K562 (cell line): ENCODE data around the gene DPY19L1. TPM values are rescaled to one million over a fixed set of nuclear protein-coding genes. Genes with fewer than 3 reads are reported as not detected.

Experiments used
- DMBX1 ChIP-seq: fragments of 250-450 bp; sonication (Bioruptor Pico); IDR thresholded peaks from 2 replicates; pipeline ENCODE4 v1.8.0; 2022; ENCODE audit warnings: inconsistent platforms, mild to moderate bottlenecking, moderate library complexity, borderline replicate concordance
- DPF2 ChIP-seq: fragments of 450-650 bp; IDR thresholded peaks from 2 replicates; pipeline ENCODE4 v1.6.1; 2016
- L3MBTL2 ChIP-seq: fragments of 450-650 bp; IDR thresholded peaks from 2 replicates; pipeline ENCODE4 v1.6.1; 2016; ENCODE audit warnings: mild to moderate bottlenecking, moderate library complexity
- POLR2B ChIP-seq: fragments of 450-650 bp; IDR thresholded peaks from 2 replicates; pipeline ENCODE4 v1.6.1; 2018; ENCODE audit warnings: low read depth; ENCODE audit not compliant: partially characterized antibody
- TAF1 ChIP-seq: IDR thresholded peaks from 2 replicates; pipeline ENCODE4 v1.6.1; 2011; ENCODE audit warnings: mild to moderate bottlenecking, low read length, moderate library complexity; ENCODE audit not compliant: insufficient read depth, control insufficient read depth, severe bottlenecking; ENCODE audit errors: extremely low read depth
- ZKSCAN8 ChIP-seq: fragments of 200-800 bp; sonication (Bioruptor generic); IDR thresholded peaks from 2 replicates; pipeline ENCODE4 v1.6.1; 2016; ENCODE audit warnings: missing genetic modification characterization, missing compliant biosample characterization
- ZNF184 ChIP-seq: sonication (generic); formaldehyde crosslinking; IDR thresholded peaks from 2 replicates; pipeline ENCODE4 v1.5.0; 2020; ENCODE audit warnings: missing genetic modification reagents
- ZNF696 ChIP-seq: fragments of 250-450 bp; sonication (Bioruptor Pico); conservative IDR thresholded peaks from 2 replicates; pipeline ENCODE4 v1.4.0; 2020; ENCODE audit warnings: mild to moderate bottlenecking, moderate library complexity
- polyA plus RNA-seq, 8 experiments: library from polyadenylated mRNA; depleted of rRNA in 4 of 8; stranded (reverse) in 5 of 8; unstranded in 3 of 8; fragments of >200 nt; fragmentation: Nextera tagmentation in 2 of 8; fragmentation: Illumina TruSeq in 1 of 8; extraction: Ambion mirVana in 2 of 8; extraction: Trizol in 1 of 8; gene quantifications; 2 replicates each; pipeline versions ENCODE4 v1.2.1 to v1.2.3, GENCODE V29; 2011 to 2014; ENCODE audit warnings: inconsistent platforms in 1 of 8, missing spikeins in 1 of 8
- total RNA-seq, 7 experiments: library from RNA; depleted of rRNA in 6 of 7; stranded (reverse); fragments of >200 nt in 6 of 7; fragmentation: Illumina TruSeq in 2 of 7; extraction: Trizol in 2 of 7; gene quantifications; 2 replicates each; pipeline versions ENCODE4 v1.2.1 to v1.2.3, GENCODE V29; 2011 to 2021; ENCODE audit warnings: low replicate concordance in 1 of 7
- TF ChIP-seq, protein P1 (sequence below): fragments of 450-650 bp; IDR thresholded peaks from 2 replicates; pipeline ENCODE4 v1.6.1; 2016; ENCODE audit warnings: low read depth
- TF ChIP-seq, protein P2 (sequence below): fragments of 450-650 bp; IDR thresholded peaks from 2 replicates; pipeline ENCODE4 v1.6.1; 2017; ENCODE audit warnings: mild to moderate bottlenecking, moderate library complexity
- TF ChIP-seq, protein P3 (sequence below): IDR thresholded peaks from 2 replicates; pipeline ENCODE4 v1.6.1; 2012; ENCODE audit warnings: low read depth, low read length, improper control_type of control experiment, borderline replicate concordance
- TF ChIP-seq, protein P4 (sequence below), 2 experiments: IDR thresholded peaks; 2 replicates each; pipeline ENCODE4 v1.6.1; 2011; ENCODE audit warnings: borderline replicate concordance in 1 of 2, control low read depth in 1 of 2, low read depth in 1 of 2, low read length in 1 of 2, mild to moderate bottlenecking in 1 of 2, mixed read lengths in 1 of 2, moderate library complexity in 1 of 2; ENCODE audit not compliant: insufficient read depth in 1 of 2, insufficient read length in 1 of 2, poor library complexity in 1 of 2, severe bottlenecking in 1 of 2; ENCODE audit errors: extremely low read depth in 1 of 2

The DPY19L1 gene
- total and polyA plus RNA-seq, 9 of the 15 experiments (the other 6 are each of a cell fraction or from before 2014, with no cell fraction given): 4.0 to 34.3 (median 22.1) TPM

DNA sequence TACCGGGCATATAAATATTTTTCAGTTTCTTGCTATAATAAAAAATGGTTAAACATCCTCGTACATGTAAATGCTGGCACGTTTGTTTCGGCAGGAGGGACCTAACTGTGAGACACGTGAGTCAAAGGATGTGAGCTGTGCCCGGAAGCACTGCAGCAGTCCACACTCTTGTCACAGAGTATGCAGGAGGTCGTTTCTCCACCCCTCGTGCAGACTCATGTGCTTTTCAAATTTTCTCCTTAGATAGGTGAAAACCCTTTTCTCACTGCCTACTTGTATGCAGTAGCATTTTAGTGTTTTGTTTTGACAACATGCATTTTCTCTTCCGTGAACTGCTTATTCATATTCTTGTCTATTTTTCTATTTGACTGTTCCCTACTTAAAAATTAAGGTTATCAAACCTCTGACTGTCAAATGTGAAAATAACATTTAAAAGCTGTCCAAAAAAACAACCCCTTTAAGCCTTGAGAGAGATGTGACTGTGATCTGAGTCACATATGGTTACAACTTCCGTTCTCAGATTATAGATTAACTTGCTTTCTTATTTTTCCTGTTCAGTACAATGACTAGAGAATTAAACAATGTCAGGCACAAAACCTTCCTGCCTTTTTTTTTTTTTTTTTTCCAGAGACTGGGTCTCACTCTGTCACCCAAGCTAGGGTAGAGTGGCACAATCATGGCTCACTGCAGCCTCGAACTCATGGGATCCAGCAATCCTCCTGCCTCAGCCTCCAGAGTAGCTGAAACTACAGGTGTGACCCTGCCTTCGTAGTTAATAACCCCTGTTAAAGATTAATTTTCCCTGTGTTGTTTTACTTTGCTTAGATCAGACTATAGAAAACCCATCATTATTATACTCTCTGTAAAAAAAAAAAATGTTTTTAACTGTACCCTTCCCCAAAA, 45.1 kb downstream of the DPY19L1 start (continued):
- peak; percentile 50; the same call in 1 of the 2 replicates for TF ChIP-seq ZKSCAN8
- TF ChIP-seq, protein P1, sequence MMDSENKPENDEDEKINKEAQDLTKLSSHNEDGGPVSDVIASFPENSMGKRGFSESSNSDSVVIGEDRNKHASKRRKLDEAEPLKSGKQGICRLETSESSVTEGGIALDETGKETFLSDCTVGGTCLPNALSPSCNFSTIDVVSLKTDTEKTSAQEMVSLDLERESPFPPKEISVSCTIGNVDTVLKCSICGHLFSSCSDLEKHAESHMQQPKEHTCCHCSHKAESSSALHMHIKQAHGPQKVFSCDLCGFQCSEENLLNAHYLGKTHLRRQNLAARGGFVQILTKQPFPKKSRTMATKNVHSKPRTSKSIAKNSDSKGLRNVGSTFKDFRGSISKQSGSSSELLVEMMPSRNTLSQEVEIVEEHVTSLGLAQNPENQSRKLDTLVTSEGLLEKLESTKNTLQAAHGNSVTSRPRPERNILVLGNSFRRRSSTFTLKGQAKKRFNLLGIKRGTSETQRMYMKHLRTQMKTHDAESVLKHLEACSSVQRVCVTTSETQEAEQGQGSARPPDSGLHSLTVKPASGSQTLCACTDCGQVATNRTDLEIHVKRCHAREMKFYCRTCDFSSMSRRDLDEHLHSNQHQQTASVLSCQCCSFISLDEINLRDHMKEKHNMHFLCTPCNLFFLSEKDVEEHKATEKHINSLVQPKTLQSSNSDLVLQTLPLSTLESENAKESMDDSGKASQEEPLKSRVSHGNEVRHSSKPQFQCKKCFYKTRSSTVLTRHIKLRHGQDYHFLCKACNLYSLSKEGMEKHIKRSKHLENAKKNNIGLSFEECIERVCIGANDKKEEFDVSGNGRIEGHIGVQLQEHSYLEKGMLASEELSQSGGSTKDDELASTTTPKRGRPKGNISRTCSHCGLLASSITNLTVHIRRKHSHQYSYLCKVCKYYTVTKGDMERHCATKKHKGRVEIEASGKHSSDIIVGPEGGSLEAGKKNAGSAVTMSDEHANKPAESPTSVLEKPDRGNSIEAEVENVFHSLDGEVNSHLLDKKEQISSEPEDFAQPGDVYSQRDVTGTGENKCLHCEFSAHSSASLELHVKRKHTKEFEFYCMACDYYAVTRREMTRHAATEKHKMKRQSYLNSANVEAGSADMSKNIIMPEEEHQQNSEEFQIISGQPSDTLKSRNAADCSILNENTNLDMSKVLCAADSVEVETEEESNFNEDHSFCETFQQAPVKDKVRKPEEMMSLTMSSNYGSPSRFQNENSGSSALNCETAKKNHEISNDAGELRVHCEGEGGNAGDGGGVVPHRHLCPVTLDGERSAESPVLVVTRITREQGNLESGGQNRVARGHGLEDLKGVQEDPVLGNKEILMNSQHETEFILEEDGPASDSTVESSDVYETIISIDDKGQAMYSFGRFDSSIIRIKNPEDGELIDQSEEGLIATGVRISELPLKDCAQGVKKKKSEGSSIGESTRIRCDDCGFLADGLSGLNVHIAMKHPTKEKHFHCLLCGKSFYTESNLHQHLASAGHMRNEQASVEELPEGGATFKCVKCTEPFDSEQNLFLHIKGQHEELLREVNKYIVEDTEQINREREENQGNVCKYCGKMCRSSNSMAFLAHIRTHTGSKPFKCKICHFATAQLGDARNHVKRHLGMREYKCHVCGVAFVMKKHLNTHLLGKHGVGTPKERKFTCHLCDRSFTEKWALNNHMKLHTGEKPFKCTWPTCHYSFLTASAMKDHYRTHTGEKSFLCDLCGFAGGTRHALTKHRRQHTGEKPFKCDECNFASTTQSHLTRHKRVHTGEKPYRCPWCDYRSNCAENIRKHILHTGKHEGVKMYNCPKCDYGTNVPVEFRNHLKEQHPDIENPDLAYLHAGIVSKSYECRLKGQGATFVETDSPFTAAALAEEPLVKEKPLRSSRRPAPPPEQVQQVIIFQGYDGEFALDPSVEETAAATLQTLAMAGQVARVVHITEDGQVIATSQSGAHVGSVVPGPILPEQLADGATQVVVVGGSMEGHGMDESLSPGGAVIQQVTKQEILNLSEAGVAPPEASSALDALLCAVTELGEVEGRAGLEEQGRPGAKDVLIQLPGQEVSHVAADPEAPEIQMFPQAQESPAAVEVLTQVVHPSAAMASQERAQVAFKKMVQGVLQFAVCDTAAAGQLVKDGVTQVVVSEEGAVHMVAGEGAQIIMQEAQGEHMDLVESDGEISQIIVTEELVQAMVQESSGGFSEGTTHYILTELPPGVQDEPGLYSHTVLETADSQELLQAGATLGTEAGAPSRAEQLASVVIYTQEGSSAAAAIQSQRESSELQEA: 0 out of 2 replicates have a peak, but pooled peaks have one; percentile 31
- no peak for TF ChIP-seq ZNF184 (CRISPR knock-in tag)
- TF ChIP-seq DMBX1 (CRISPR knock-in tag): no peak
- TF ChIP-seq, protein P2, sequence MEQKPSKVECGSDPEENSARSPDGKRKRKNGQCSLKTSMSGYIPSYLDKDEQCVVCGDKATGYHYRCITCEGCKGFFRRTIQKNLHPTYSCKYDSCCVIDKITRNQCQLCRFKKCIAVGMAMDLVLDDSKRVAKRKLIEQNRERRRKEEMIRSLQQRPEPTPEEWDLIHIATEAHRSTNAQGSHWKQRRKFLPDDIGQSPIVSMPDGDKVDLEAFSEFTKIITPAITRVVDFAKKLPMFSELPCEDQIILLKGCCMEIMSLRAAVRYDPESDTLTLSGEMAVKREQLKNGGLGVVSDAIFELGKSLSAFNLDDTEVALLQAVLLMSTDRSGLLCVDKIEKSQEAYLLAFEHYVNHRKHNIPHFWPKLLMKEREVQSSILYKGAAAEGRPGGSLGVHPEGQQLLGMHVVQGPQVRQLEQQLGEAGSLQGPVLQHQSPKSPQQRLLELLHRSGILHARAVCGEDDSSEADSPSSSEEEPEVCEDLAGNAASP: no peak
- TF ChIP-seq, protein P3, sequence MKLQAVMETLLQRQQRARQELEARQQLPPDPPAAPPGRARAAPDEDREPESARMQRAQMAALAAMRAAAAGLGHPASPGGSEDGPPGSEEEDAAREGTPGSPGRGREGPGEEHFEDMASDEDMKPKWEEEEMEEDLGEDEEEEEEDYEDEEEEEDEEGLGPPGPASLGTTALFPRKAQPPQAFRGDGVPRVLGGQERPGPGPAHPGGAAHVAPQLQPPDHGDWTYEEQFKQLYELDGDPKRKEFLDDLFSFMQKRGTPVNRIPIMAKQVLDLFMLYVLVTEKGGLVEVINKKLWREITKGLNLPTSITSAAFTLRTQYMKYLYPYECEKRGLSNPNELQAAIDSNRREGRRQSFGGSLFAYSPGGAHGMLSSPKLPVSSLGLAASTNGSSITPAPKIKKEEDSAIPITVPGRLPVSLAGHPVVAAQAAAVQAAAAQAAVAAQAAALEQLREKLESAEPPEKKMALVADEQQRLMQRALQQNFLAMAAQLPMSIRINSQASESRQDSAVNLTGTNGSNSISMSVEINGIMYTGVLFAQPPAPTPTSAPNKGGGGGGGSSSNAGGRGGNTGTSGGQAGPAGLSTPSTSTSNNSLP: no peak
- peak; percentile 29; the same call in 1 of the 2 replicates for TF ChIP-seq L3MBTL2
- no peak for TF ChIP-seq TAF1
- TF ChIP-seq POLR2B: no peak
- peak; percentile 52 for TF ChIP-seq DPF2
- TF ChIP-seq ZNF696 (CRISPR knock-in tag): no peak
- TF ChIP-seq, protein P4, sequence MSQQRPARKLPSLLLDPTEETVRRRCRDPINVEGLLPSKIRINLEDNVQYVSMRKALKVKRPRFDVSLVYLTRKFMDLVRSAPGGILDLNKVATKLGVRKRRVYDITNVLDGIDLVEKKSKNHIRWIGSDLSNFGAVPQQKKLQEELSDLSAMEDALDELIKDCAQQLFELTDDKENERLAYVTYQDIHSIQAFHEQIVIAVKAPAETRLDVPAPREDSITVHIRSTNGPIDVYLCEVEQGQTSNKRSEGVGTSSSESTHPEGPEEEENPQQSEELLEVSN (IDR thresholded peaks at IDR 0.05; ENCODE audit: borderline replicate concordance in 1 of 2, extremely low read depth in 1 of 2, insufficient read depth in 1 of 2, insufficient read length in 1 of 2, low read depth in 1 of 2, low read length in 1 of 2, poor library complexity in 1 of 2, severe bottlenecking in 1 of 2): peak in 1 of 2 experiments; percentile 74
